HG02798 (cell line): ENCODE measurements around the gene HS3ST4.

Source experiments
- ATAC-seq: cut with Tn5 transposase; IDR thresholded peaks from one replicate; pipeline ENCODE4 v1.9.1; 2021; ENCODE audit warnings: mild to moderate bottlenecking; ENCODE audit not compliant: unreplicated experiment, poor library complexity

Gene HS3ST4

GRCh38 chr16:25812215-25812614 lies 120.5 kb downstream of the HS3ST4 start:
- ATAC-seq: no peak

DNA sequence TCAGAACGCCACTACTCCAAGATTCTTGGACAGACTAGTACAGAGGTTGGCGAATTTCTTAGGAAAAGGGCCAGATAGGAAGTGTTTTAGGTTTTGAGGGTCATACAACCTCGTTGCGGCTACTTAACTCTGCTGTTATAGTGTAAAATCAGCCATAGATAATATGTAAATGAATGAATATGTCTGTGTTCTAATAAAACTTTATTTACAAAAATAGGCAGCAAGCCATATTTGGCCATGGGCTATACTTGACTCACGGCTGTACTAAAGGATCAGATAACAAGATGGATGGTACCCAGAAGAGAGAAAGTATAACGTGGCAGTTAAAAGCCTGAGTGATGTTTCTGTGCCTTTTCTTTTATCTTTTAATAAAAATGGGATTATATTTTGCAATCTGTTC lies 125.5 kb downstream of the HS3ST4 start:
- no peak for ATAC-seq

DNA sequence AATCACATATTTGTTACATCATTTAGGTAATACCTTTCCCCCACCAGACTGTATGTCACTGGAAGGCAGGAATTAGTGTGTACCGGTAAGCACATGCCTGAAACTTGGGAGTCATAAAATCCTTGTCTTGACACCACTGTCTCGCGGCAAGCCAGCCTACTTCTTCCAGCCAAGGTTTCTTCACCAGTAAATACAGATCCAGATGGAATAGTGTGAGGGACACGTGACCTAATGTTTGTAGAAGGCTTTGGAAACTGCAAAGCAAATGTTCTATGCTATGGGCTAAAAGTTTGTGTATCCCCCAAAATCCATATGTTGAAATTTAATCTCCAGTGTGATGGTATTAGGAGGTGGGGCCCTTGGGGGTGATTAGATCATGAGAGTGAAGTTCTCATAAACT lies 126.1 kb downstream of the HS3ST4 start:
- ATAC-seq: no peak

DNA sequence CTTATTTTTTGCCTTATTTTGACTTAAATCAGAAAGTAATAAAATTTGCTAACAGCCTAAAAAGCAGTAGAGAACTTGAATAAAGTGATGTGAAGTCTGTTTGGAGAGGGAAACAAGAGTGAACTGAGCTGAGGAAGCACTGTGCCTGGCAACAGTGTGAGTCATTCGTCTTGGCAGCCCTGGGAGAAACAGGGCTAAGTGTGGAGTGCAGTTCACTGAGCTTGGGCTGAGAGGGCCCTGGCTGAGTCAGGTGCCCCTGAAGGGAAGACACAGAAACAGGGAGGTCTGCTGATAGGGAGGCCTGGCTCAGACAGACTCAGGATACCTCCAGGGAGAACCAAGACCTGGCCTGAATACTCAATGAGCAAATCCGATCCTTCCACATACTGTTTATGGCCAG lies 132.1 kb downstream of the HS3ST4 start:
- ATAC-seq: no peak

GRCh38 chr16:25827709-25828108 lies 135.9 kb downstream of the HS3ST4 start:
- no peak for ATAC-seq

DNA sequence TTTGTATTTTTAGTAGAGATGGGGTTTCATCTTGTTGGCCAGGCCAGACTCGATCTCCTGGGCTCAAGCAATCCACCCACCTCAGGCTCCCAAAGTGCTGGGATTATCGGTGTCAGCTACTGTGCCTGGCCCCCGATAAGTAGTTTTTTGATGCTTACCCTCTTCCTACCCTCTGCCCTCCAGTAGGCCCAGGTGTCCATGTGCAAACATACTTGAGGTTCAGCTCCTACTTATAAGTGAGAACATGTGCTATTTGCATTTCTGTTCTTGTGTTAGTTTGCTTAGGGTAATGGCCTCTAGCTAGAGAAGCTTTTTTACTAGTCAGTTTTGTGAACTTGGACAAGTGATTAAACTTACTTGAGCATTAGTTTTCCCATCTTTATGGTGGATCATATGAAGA lies 136.8 kb downstream of the HS3ST4 start:
- no peak for ATAC-seq

GRCh38 chr16:25832291-25832690 lies 140.5 kb downstream of the HS3ST4 start:
- no peak for ATAC-seq

DNA sequence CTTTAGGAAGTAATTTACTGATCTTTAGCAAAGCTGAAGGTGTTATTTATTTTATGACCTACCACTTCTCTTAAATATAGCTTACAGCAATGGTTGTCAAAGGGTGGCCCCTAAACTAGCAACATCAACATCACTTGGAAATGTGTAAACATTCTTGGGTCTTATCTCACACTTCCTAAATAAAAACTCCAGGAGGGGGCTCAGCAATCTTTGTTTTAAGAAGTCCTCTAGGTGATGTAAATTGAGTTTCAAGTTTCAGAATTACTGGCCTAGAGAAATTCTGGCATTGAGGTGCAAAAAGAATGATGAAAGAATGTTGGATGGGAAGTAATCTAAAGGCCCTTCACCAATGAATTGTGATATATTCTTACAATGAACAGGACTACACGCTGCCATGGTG lies 142.3 kb downstream of the HS3ST4 start:
- no peak for ATAC-seq

DNA sequence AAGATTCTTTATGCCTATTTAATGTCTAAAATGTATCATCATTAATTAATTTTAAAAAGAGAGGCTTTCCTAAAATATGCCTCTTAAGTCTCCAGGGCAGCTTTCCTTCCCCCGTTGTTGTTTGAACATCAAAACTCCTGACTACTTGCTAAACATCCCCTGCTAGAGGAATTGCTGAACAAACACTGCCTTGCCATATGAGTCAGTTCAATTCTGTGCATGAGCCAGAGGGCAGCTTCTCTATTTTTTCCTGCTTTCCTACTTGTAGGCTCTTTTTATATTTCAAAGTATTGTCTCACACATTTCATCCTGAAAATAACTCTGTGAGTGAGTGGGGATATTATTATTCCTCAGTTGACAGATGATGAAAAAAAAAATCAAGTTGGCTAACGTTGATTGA lies 143.4 kb downstream of the HS3ST4 start:
- ATAC-seq: no peak

DNA sequence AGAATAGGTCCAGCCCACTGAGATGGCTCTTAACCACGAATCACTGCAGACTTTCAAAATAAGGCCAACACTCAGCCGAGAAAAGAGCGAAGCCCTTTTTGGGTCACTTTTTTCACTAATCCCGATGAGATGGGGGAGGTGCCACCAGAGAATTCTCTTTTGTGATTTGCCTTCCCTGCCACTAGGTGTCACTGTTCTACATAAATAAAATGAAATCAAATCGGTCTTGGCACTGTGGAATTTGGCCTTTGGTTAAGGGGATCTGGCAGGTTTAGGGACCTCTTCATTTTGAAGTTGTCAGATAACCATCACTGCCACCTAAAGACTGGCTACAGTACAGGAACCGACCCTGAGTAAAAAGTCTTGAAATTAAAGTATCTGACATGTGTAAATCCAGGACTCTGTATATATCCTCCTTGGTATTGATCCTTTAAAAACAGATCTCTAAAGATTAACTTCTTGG lies 147.0 kb downstream of the HS3ST4 start:
- ATAC-seq: no peak

DNA sequence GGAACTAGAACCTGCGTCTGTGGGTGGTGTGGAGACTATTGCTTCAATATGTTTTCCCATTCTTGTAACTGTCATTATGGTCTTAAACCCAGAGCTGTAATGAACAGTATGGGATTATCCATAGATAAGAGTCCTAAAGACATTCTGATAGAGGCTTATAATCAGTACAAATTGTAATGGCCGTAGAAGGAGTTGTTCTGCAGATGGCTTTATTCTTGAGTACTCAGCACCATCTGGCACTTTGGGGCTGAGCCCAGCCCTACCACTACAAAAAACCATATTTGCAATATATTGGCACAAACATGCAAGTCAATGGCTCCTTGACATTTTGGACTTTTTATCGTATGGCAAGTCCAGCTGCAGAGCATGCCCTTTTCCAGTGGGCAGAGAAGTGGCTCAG lies 150.0 kb downstream of the HS3ST4 start:
- no peak for ATAC-seq

- ATAC-seq: no peak
Measured at GRCh38 chr16:25845901-25846300, 154.1 kb downstream of the HS3ST4 start.

- ATAC-seq: no peak
Measured at GRCh38 chr16:25854141-25854540, 162.4 kb downstream of the HS3ST4 start.

- ATAC-seq: no peak
Measured at GRCh38 chr16:25855063-25855462, 163.3 kb downstream of the HS3ST4 start.

GRCh38 chr16:25855818-25856217 lies 164.1 kb downstream of the HS3ST4 start:
- no peak for ATAC-seq

- no peak for ATAC-seq
Measured at GRCh38 chr16:25859645-25860044, 167.9 kb downstream of the HS3ST4 start.

- ATAC-seq: no peak
Measured at GRCh38 chr16:25867041-25867440, 175.3 kb downstream of the HS3ST4 start.

- no peak for ATAC-seq
Measured at GRCh38 chr16:25868106-25868505, 176.3 kb downstream of the HS3ST4 start.

DNA sequence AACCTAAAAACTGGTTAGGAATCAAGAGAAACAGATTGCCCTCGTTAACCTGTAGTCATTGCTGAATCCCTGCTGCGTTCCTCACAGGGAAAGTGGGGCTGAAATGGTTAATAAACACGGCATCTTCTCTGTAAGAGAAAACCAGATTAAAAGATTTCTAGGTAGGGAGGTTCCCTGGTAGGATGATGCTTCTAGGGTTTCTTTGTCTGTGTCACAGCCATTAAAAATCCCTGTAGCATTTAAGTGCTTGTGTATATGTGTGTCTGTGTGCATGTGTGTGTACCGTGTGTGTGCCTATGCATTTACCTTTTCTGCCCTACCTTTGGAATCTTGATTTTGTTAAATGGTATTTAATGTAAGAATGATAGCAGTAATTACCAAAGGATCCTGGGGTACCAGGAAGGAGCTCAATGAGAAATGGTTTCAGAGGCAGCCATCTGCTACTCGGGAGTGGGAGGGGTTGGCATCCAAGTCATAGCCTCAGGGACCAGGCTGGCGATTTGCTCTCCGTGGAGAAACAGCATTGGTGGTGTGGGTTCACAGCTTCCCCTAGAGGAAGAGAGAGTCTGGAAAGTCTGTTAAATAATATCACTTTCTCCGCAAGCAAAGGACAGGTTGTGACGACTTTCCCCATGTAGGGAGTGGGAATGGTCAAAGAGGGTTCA lies 177.1 kb downstream of the HS3ST4 start:
- ATAC-seq: no peak

GRCh38 chr16:25872369-25873070 lies 180.8 kb downstream of the HS3ST4 start:
- no peak for ATAC-seq

DNA sequence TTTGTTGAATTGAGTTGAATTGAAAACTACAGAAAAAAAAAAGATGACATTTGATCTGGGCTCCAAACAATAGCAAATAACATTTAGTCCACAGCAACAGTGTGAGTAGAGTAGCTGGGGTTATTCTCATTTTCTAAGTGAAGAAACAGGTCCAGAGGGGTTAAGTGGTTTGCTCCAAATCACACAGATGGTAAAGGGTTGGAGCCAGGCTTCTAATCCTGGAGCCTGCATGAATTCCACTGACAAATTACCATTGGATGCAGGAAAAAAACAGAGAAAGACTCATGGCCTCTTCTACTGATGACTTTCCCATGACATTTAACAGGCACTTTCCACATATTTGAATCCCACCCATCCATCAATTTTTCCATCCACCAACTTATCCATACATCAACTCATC lies 182.4 kb downstream of the HS3ST4 start:
- ATAC-seq: no peak

DNA sequence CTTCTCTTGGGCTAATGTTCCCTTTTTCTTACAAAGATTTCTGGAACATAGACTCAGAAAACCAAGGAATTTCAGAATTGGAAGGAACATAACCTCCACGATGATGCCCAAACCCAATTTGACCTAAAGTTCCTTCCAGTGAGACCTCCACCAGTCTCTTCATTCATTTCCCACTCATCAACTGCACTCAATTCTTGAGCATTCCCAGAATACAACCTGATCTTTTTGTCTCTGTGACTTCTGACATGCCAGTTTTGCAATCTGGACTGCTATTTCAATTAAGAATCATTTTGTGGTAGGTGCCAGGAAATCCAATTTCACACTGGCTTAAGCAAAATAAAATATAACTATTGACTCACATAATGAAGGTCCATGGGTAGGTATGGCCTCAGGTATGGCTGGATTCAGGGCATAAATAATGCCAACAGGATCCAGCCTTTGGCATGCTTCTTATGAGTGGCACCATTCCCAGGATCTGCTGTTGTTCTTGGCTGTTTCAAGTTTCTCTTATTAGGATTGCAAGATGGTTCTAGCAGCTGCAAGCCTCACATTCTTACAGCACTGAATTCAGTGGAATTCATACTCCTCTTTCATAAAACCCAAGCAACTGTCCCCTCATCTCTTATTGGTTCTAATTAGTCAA lies 184.3 kb downstream of the HS3ST4 start:
- no peak for ATAC-seq
